Parathyroid adenoma (tissue), 2 donors: Measurements from ENCODE around the gene HLA-DOB.

Source experiments
- H2AFZ ChIP-seq: fragments of 300-600 bp; sonication (generic); one replicate; pipeline ENCODE4 v1.7.0; 2017; ENCODE audit warnings: antibody characterized with exemption, mild to moderate bottlenecking
- H3K27ac ChIP-seq: fragments of 300-600 bp; sonication (generic); one replicate; pipeline ENCODE4 v1.7.0; 2017
- H3K27me3 ChIP-seq: fragments of 300-600 bp; sonication (generic); one replicate; pipeline ENCODE4 v1.7.0; 2017; ENCODE audit warnings: low read length; ENCODE audit not compliant: control insufficient read depth, insufficient read depth
- H3K36me3 ChIP-seq: fragments of 300-600 bp; sonication (generic); one replicate; pipeline ENCODE4 v1.7.0; 2017; ENCODE audit warnings: low read length; ENCODE audit not compliant: control insufficient read depth, insufficient read depth
- H3K4me1 ChIP-seq: fragments of 300-600 bp; sonication (generic); one replicate; pipeline ENCODE4 v1.7.0; 2017; ENCODE audit warnings: control low read depth
- H3K4me2 ChIP-seq: fragments of 300-600 bp; sonication (generic); one replicate; pipeline ENCODE4 v1.7.0; 2017; ENCODE audit warnings: low read length
- H3K4me3 ChIP-seq: fragments of 300-600 bp; sonication (generic); one replicate; pipeline ENCODE4 v1.7.0; 2017; ENCODE audit warnings: low read depth, low read length
- H3K79me2 ChIP-seq: fragments of 300-600 bp; sonication (generic); one replicate; pipeline ENCODE4 v1.7.0; 2017; ENCODE audit warnings: control low read depth
- H3K9ac ChIP-seq: fragments of 300-600 bp; sonication (generic); one replicate; pipeline ENCODE4 v1.7.0; 2017; ENCODE audit warnings: mild to moderate bottlenecking
- H3K9me3 ChIP-seq: fragments of 300-600 bp; sonication (generic); one replicate; pipeline ENCODE4 v1.7.0; 2017; ENCODE audit warnings: low read length; ENCODE audit not compliant: control insufficient read depth
- TF ChIP-seq, protein P1 (sequence below): fragments of 300-600 bp; sonication (generic); IDR thresholded peaks from one replicate; pipeline ENCODE4 v1.7.0; 2017; ENCODE audit warnings: antibody characterized with exemption, mild to moderate bottlenecking
- donor health status: primary hyperparathyroidism.

Gene HLA-DOB

GRCh38 chr6:32818867-32819266 is 2.1 kb upstream of the HLA-DOB start:
- H3K9ac ChIP-seq, result no peak overlapping the region
- H3K9me3 ChIP-seq, result no peaks in the 10 kb centered on the region
- H3K4me3 ChIP-seq, result no peak overlapping the region
- no peaks in the 10 kb centered on the region for H3K27me3 ChIP-seq
- no peak overlapping the region for H2AFZ ChIP-seq
- H3K4me2 ChIP-seq, result no peak overlapping the region
- no peak overlapping the region for H3K27ac ChIP-seq
- TF ChIP-seq, protein P1, sequence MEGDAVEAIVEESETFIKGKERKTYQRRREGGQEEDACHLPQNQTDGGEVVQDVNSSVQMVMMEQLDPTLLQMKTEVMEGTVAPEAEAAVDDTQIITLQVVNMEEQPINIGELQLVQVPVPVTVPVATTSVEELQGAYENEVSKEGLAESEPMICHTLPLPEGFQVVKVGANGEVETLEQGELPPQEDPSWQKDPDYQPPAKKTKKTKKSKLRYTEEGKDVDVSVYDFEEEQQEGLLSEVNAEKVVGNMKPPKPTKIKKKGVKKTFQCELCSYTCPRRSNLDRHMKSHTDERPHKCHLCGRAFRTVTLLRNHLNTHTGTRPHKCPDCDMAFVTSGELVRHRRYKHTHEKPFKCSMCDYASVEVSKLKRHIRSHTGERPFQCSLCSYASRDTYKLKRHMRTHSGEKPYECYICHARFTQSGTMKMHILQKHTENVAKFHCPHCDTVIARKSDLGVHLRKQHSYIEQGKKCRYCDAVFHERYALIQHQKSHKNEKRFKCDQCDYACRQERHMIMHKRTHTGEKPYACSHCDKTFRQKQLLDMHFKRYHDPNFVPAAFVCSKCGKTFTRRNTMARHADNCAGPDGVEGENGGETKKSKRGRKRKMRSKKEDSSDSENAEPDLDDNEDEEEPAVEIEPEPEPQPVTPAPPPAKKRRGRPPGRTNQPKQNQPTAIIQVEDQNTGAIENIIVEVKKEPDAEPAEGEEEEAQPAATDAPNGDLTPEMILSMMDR, result no peak
- no peaks in the 10 kb centered on the region for H3K79me2 ChIP-seq
- H3K36me3 ChIP-seq, result no peaks in the 10 kb centered on the region
- H3K4me1 ChIP-seq, result no peaks in the 10 kb centered on the region

DNA sequence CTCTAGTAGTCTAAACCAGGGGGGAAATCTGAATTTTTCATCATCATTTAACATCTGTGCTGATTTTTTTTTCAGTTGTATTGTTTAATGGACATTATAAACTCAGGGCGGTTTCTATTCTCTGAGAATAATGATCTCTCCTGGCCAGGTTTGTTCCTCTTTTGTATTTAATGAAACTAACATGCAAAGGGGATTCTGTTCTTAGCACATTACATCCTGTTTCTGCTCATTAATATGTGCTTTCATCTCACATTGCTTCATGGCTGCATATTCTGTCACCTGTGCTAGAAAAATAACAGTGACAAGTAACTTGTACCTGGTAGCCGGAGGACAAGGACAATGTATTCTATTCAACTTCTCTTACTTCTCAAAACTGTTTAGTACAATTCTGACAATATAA is 806 bp downstream of the HLA-DOB start:
- Histone ChIP-seq H3K4me1 (no peaks in the 10 kb centered on the region), H3K79me2 (no peaks in the 10 kb centered on the region), H3K9ac (no peak overlapping the region), H2AFZ (no peak overlapping the region), H3K4me2 (no peak overlapping the region), H3K36me3 (no peaks in the 10 kb centered on the region), H3K9me3 (no peaks in the 10 kb centered on the region), H3K4me3 (no peak overlapping the region), H3K27me3 (no peaks in the 10 kb centered on the region), H3K27ac (no peak overlapping the region)
- TF ChIP-seq, protein P1, result no peak

- no peak overlapping the region for H2AFZ ChIP-seq
- no peak overlapping the region for H3K9ac ChIP-seq
- H3K4me2 ChIP-seq, result no peak overlapping the region
- H3K36me3 ChIP-seq, result no peaks in the 10 kb centered on the region
- H3K27me3 ChIP-seq, result no peaks in the 10 kb centered on the region
- no peaks in the 10 kb centered on the region for H3K9me3 ChIP-seq
- TF ChIP-seq, protein P1, result no peak
- no peak overlapping the region for H3K27ac ChIP-seq
- no peaks in the 10 kb centered on the region for H3K4me1 ChIP-seq
- no peaks in the 10 kb centered on the region for H3K79me2 ChIP-seq
- no peak overlapping the region for H3K4me3 ChIP-seq
Observed at GRCh38 chr6:32815115-32815514, 1.7 kb downstream of the HLA-DOB start.

DNA sequence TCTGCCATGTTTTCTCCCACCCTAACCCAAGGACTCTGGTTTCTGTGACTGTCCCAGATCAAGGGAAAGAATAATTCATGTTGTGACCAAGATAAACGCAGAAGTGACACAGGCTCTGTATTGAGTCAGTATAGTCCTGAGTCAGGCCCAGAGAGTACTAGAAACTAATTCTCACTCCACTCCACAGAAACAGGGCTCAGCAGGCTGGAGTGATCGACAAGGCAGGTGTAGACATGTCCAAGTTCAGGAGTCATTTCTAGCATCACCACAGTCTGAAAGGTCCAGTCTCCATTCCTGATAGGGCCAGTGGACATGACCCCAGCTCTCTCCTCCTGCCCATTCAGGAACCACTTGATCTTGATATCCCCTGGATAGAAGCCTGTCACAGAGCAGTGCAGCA is 2.7 kb downstream of the HLA-DOB start:
- Histone ChIP-seq H3K36me3 (no peaks in the 10 kb centered on the region), H3K4me3 (no peak overlapping the region), H2AFZ (no peak overlapping the region), H3K27me3 (no peaks in the 10 kb centered on the region), H3K4me1 (no peaks in the 10 kb centered on the region), H3K9ac (no peak overlapping the region), H3K27ac (no peak overlapping the region), H3K9me3 (no peaks in the 10 kb centered on the region), H3K79me2 (no peaks in the 10 kb centered on the region), H3K4me2 (no peak overlapping the region)
- TF ChIP-seq, protein P1, result no peak

GRCh38 chr6:32809171-32809570 is 7.6 kb downstream of the HLA-DOB start:
- no peak overlapping the region for H2AFZ ChIP-seq
- TF ChIP-seq, protein P1, result no peak
- no peaks in the 10 kb centered on the region for H3K4me1 ChIP-seq
- no peak overlapping the region for H3K4me2 ChIP-seq
- no peak overlapping the region for H3K4me3 ChIP-seq
- H3K79me2 ChIP-seq, result no peaks in the 10 kb centered on the region
- no peaks in the 10 kb centered on the region for H3K36me3 ChIP-seq
- H3K27ac ChIP-seq, result no peak overlapping the region
- H3K9me3 ChIP-seq, result no peaks in the 10 kb centered on the region
- H3K9ac ChIP-seq, result no peak overlapping the region
- H3K27me3 ChIP-seq, result no peaks in the 10 kb centered on the region
